Measurements from ENCODE around the gene EIF2AK2.

DNA sequence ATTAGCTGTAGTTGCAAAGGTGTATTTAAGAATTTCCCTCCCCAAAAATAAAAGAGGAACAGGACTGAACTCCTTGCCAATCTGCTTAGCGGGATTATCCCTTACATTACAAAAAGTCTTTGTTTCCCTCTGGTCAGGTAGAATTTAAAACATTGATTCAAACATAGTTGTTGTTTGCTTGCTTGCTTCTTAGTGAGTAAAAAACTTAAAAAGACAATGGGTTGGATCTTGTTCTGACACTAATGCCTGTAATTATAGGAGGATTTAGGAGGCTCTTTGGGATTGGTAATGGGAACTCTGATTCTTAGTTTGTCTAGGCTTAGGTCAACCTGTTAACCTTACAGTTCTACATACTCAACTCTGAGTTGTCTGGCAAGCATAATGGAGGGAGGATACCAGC lies 35.8 kb upstream of the EIF2AK2 start:
- TF ChIP-seq CTCF (IDR thresholded peaks at IDR 0.05) (no peak), POLR2A (IDR thresholded peaks at IDR 0.05) (no peak), POLR2AphosphoS5 (IDR thresholded peaks at IDR 0.05) (no peak)

Measured in breast epithelium (tissue), 3 donors.